Neural progenitor cell (in vitro differentiated cells): ENCODE data around the gene DAO. TPM values are rescaled to one million over a fixed set of nuclear protein-coding genes. Genes with fewer than 3 reads are reported as not detected.

Experiments
- DNase-seq: peaks from one replicate; pipeline ENCODE4 v3.0.0-alpha.2; 2016; ENCODE audit warnings: low spot score
- H2AFZ ChIP-seq: fragments of 200-600 bp; sonication (generic); replicated peaks from 2 replicates; pipeline ENCODE4 v1.6.1; 2016; ENCODE audit warnings: antibody characterized with exemption
- H3F3A ChIP-seq: fragments of 200-600 bp; sonication (generic); 2 replicates; pipeline ENCODE4 v1.6.1; 2016; ENCODE audit warnings: antibody characterized with exemption, low read depth
- H3K27ac ChIP-seq: fragments of 200-600 bp; sonication (generic); 2 replicates; pipeline ENCODE4 v1.5.1; 2016; ENCODE audit warnings: mild to moderate bottlenecking
- H3K27me3 ChIP-seq: fragments of 200-600 bp; sonication (generic); 2 replicates; pipeline ENCODE4 v1.6.1; 2016; ENCODE audit warnings: mild to moderate bottlenecking, moderate library complexity
- H3K36me3 ChIP-seq: fragments of 200-600 bp; sonication (generic); 2 replicates; pipeline ENCODE4 v1.5.1; 2016
- H3K4me1 ChIP-seq: fragments of 200-600 bp; sonication (generic); 2 replicates; pipeline ENCODE4 v1.6.1; 2016; ENCODE audit warnings: mixed run types
- H3K4me2 ChIP-seq: fragments of 200-600 bp; sonication (generic); 2 replicates; pipeline ENCODE4 v1.6.1; 2016
- H3K4me3 ChIP-seq: fragments of 200-600 bp; sonication (generic); 2 replicates; pipeline ENCODE4 v1.5.1; 2016
- H3K79me2 ChIP-seq: fragments of 200-600 bp; sonication (generic); 2 replicates; pipeline ENCODE4 v1.6.1; 2016; ENCODE audit warnings: low read depth
- H3K9ac ChIP-seq: fragments of 200-600 bp; sonication (generic); 2 replicates; pipeline ENCODE4 v1.6.1; 2016
- H3K9me3 ChIP-seq: fragments of 200-600 bp; sonication (generic); 2 replicates; pipeline ENCODE4 v1.5.1; 2016; ENCODE audit warnings: low read depth
- H4K20me1 ChIP-seq: fragments of 200-600 bp; sonication (generic); 2 replicates; pipeline ENCODE4 v1.6.1; 2016; ENCODE audit warnings: low read depth
- H3K27ac Mint-ChIP-seq: 3 replicates; pipeline ENCODE4 v1.8.0; 2021; ENCODE audit warnings: mixed read lengths
- H3K27me3 Mint-ChIP-seq: 2 replicates; pipeline ENCODE4 v1.8.0; 2022; ENCODE audit warnings: low read depth, mild to moderate bottlenecking, inconsistent platforms, moderate library complexity, mixed read lengths; ENCODE audit not compliant: insufficient read depth
- H3K36me3 Mint-ChIP-seq: 3 replicates; pipeline ENCODE4 v1.8.0; 2021; ENCODE audit warnings: mixed read lengths
- H3K4me1 Mint-ChIP-seq: 3 replicates; pipeline ENCODE4 v1.8.0; 2021; ENCODE audit warnings: mixed read lengths
- H3K4me3 Mint-ChIP-seq: 3 replicates; pipeline ENCODE4 v1.8.0; 2021; ENCODE audit warnings: mild to moderate bottlenecking, moderate library complexity, mixed read lengths
- H3K9me3 Mint-ChIP-seq: 3 replicates; pipeline ENCODE4 v1.8.0; 2020; ENCODE audit warnings: mixed read lengths
- CTCF ChIP-seq: fragments of 200-600 bp; sonication (generic); IDR thresholded peaks from 2 replicates; pipeline ENCODE4 v1.5.1; 2017; ENCODE audit warnings: antibody characterized with exemption, mild to moderate bottlenecking
- EZH2 ChIP-seq: fragments of 200-600 bp; sonication (generic); IDR thresholded peaks from 2 replicates; pipeline ENCODE4 v1.6.1; 2017; ENCODE audit warnings: antibody characterized with exemption, mild to moderate bottlenecking, moderate library complexity
- EZH2phosphoT487 ChIP-seq: fragments of 200-600 bp; sonication (generic); IDR thresholded peaks from 2 replicates; pipeline ENCODE4 v1.6.1; 2017; ENCODE audit warnings: antibody characterized with exemption
- total RNA-seq: library from RNA; depleted of rRNA; stranded (reverse); fragments of >200 nt; gene quantifications from 2 replicates; pipeline ENCODE4 v1.2.3, GENCODE V29; 2015; ENCODE audit warnings: low replicate concordance

The DAO gene
- total RNA-seq, 1 donor from 2014 or later, result not detected

GRCh38 chr12:108860443-108860842 is 19.4 kb upstream of the DAO start:
- Mint-ChIP-seq H3K9me3 (peaks cover 6% of the 10 kb centered on the region), H3K27me3 (peaks cover 13% of the 10 kb centered on the region), H3K36me3 (peaks cover 3% of the 10 kb centered on the region), H3K4me3 (no peak overlapping the region), H3K4me1 (peaks cover 40% of the 10 kb centered on the region), H3K27ac (peak overlapping the region; percentile 8)
- Histone ChIP-seq H3F3A (peaks cover 27% of the 10 kb centered on the region), H4K20me1 (no peaks in the 10 kb centered on the region), H3K4me1 (peaks cover 24% of the 10 kb centered on the region), H3K36me3 (no peaks in the 10 kb centered on the region), H3K4me2 (no peak overlapping the region), H3K79me2 (peaks cover 17% of the 10 kb centered on the region), H3K27me3 (no peaks in the 10 kb centered on the region), H3K4me3 (no peak overlapping the region), H3K27ac (no peak overlapping the region), H2AFZ (peak overlapping the region; percentile 48), H3K9me3 (peaks cover under 1% of the 10 kb centered on the region), H3K9ac (no peak overlapping the region)
- DNase-seq, result no peak
- TF ChIP-seq EZH2 (no peak), CTCF (no peak), EZH2phosphoT487 (no peak)

- H3K27ac ChIP-seq, result no peak overlapping the region
- no peaks in the 10 kb centered on the region for H3K27me3 ChIP-seq
- H3K4me3 Mint-ChIP-seq, result no peak overlapping the region
- H4K20me1 ChIP-seq, result no peaks in the 10 kb centered on the region
- peaks cover 19% of the 10 kb centered on the region for H3F3A ChIP-seq
- no peaks in the 10 kb centered on the region for H3K36me3 ChIP-seq
- no peak for TF ChIP-seq EZH2
- TF ChIP-seq EZH2phosphoT487, result no peak
- TF ChIP-seq CTCF, result no peak
- peaks cover 7% of the 10 kb centered on the region for H3K27me3 Mint-ChIP-seq
- H3K4me2 ChIP-seq, result no peak overlapping the region
- no peak for DNase-seq
- no peak overlapping the region for H3K9ac ChIP-seq
- H3K4me1 ChIP-seq, result peaks cover 15% of the 10 kb centered on the region
- H3K4me3 ChIP-seq, result no peak overlapping the region
- H3K9me3 Mint-ChIP-seq, result peaks cover 6% of the 10 kb centered on the region
- H3K27ac Mint-ChIP-seq, result peak overlapping the region; percentile 21
- no peak overlapping the region for H2AFZ ChIP-seq
- peaks cover 1% of the 10 kb centered on the region for H3K79me2 ChIP-seq
- H3K4me1 Mint-ChIP-seq, result peaks cover 24% of the 10 kb centered on the region
- H3K36me3 Mint-ChIP-seq, result no peaks in the 10 kb centered on the region
- H3K9me3 ChIP-seq, result no peaks in the 10 kb centered on the region
These were observed 17.9 kb upstream of the DAO start for GRCh38 chr12:108861878-108862587.

- H3K4me2 ChIP-seq, result no peak overlapping the region
- peaks cover 24% of the 10 kb centered on the region for H3K4me1 Mint-ChIP-seq
These were observed 17.3 kb upstream of the DAO start for GRCh38 chr12:108862588-108862959.

More at GRCh38 chr12:108862588-108862959, 17.3 kb upstream of the DAO start:
- Histone ChIP-seq H3K27ac (no peak overlapping the region), H3K79me2 (no peaks in the 10 kb centered on the region), H4K20me1 (no peaks in the 10 kb centered on the region), H3K36me3 (no peaks in the 10 kb centered on the region), H3K9me3 (no peaks in the 10 kb centered on the region), H3K27me3 (no peaks in the 10 kb centered on the region), H3K9ac (no peak overlapping the region), H3F3A (peaks cover 19% of the 10 kb centered on the region), H3K4me1 (peaks cover 15% of the 10 kb centered on the region), H3K4me3 (no peak overlapping the region), H2AFZ (no peak overlapping the region)
- no peaks in the 10 kb centered on the region for H3K36me3 Mint-ChIP-seq
- peaks cover 6% of the 10 kb centered on the region for H3K27me3 Mint-ChIP-seq
- H3K27ac Mint-ChIP-seq, result peak overlapping the region; percentile 21
- DNase-seq, result no peak
- TF ChIP-seq EZH2, result no peak
- no peak for TF ChIP-seq CTCF
- no peak for TF ChIP-seq EZH2phosphoT487
- H3K4me3 Mint-ChIP-seq, result no peak overlapping the region
- H3K9me3 Mint-ChIP-seq, result peaks cover 6% of the 10 kb centered on the region
